HepG2 (cell line): ENCODE results near the gene ETFB. TPM values are rescaled to one million over a fixed set of nuclear protein-coding genes. Genes with fewer than 3 reads are reported as not detected.

Source experiments
- ATAC-seq: fragments of 200-7000 bp; cut with Tn5 transposase; 3 replicates; pipeline ENCODE4 v1.9.1; 2020; ENCODE audit warnings: mild to moderate bottlenecking, moderate library complexity
- BruUV-seq: library from RNA; stranded (reverse); fragments of 400-500 nt; replicated peaks from 2 replicates; lab custom pipeline; 2021; lab: Mats Ljungman, UMichigan
- CTCF ChIA-PET: fragments of 300-600 bp; formaldehyde crosslinking; extraction: SDS; loops from one replicate; lab custom pipeline; 2021; ENCODE audit warnings: low total read pairs, inconsistent platforms, low intra/inter-chr PET ratio; lab: Yijun Ruan, JAX
- POLR2A ChIA-PET: fragments of 350-600 bp; sonication (Branson Sonifier 250); formaldehyde crosslinking; loops from one replicate; lab custom pipeline; 2020; ENCODE audit warnings: antibody characterized with exemption, inconsistent platforms; lab: Yijun Ruan, JAX
- DNase-seq: peaks from one replicate; pipeline ENCODE4 v3.0.0-alpha.2; 2015; ENCODE audit warnings: low spot score
- FAIRE-seq: peaks from 3 replicates; lab custom pipeline; 2011; peaks lifted over from hg19 to GRCh38; lab: Jason Lieb, UNC
- H2AFZ ChIP-seq: one replicate; pipeline ENCODE4 v1.6.1; 2011; ENCODE audit warnings: low read length, inconsistent platforms
- H3K27ac ChIP-seq: fragments of 300-600 bp; 3 replicates; pipeline ENCODE4 v1.8.0; 2011; ENCODE audit warnings: mixed run types, mild to moderate bottlenecking, mixed read lengths, low read length, inconsistent platforms; ENCODE audit not compliant: insufficient read depth; ENCODE audit errors: extremely low read length
- H3K27me3 ChIP-seq, 2 experiments: fragments of 200-600 bp in 1 of 2; 2 replicates in 1 of 2; 3 replicates in 1 of 2; pipeline versions ENCODE4 v1.6.0 to v1.8.0; 2011; ENCODE audit warnings: low read length in 2 of 2, mild to moderate bottlenecking in 2 of 2, moderate library complexity in 2 of 2, inconsistent platforms in 1 of 2; ENCODE audit not compliant: insufficient read depth in 2 of 2, control insufficient read depth in 1 of 2
- H3K36me3 ChIP-seq, 2 experiments: fragments of 200-600 bp in 1 of 2; replicated peaks in 1 of 2; 2 replicates in 1 of 2; 3 replicates in 1 of 2; pipeline versions ENCODE4 v1.5.1 to v1.8.0; 2011; ENCODE audit warnings: low read length in 2 of 2, inconsistent platforms in 1 of 2; ENCODE audit not compliant: insufficient read depth in 2 of 2, control insufficient read depth in 1 of 2
- H3K4me1 ChIP-seq: 2 replicates; pipeline ENCODE4 v1.5.1; 2012; ENCODE audit warnings: low read length, inconsistent platforms; ENCODE audit not compliant: insufficient read depth
- H3K4me2 ChIP-seq: 2 replicates; pipeline ENCODE4 v1.6.0; 2011; ENCODE audit warnings: low read depth, low read length, inconsistent platforms
- H3K4me3 ChIP-seq, 3 experiments: fragments of 200-600 bp in 1 of 3; sonication (generic), shearing (Covaris generic) in 1 of 3; replicated peaks in 1 of 3; 2 replicates each; pipeline ENCODE4 v1.5.1; 2011 to 2016; ENCODE audit warnings: low read length in 3 of 3, inconsistent platforms in 2 of 3, low read depth in 2 of 3, mild to moderate bottlenecking in 2 of 3, control low read depth in 1 of 3, mixed read lengths in 1 of 3; ENCODE audit not compliant: insufficient read depth in 1 of 3
- H3K79me2 ChIP-seq: one replicate; pipeline ENCODE4 v1.6.1; 2011; ENCODE audit warnings: low read length, inconsistent platforms; ENCODE audit not compliant: insufficient read depth
- H3K9ac ChIP-seq: 2 replicates; pipeline ENCODE4 v1.6.0; 2011; ENCODE audit warnings: mild to moderate bottlenecking, low read depth, low read length, inconsistent platforms; ENCODE audit not compliant: insufficient read depth
- H3K9me3 ChIP-seq: 2 replicates; pipeline ENCODE4 v1.5.1; 2012; ENCODE audit warnings: mild to moderate bottlenecking, low read length
- H4K20me1 ChIP-seq: 2 replicates; pipeline ENCODE4 v1.6.0; 2011; ENCODE audit warnings: inconsistent platforms, mild to moderate bottlenecking, low read length, moderate library complexity; ENCODE audit not compliant: insufficient read depth
- BHLHE40 ChIP-seq: IDR thresholded peaks from 2 replicates; pipeline ENCODE4 v1.6.1; 2011; ENCODE audit warnings: low read length, improper control_type of control experiment
- FIP1L1 ChIP-seq: fragments of 200-400 bp; formaldehyde crosslinking; IDR thresholded peaks from 2 replicates; pipeline ENCODE4 v1.6.1; 2018; ENCODE audit warnings: low read depth, mild to moderate bottlenecking, low read length, moderate library complexity, borderline replicate concordance; ENCODE audit not compliant: insufficient read depth
- FOXJ3 ChIP-seq: sonication (generic); formaldehyde crosslinking; IDR thresholded peaks from 2 replicates; pipeline ENCODE4 v1.4.0; 2020; ENCODE audit warnings: missing genetic modification reagents, mild to moderate bottlenecking, borderline replicate concordance
- KAT7 ChIP-seq: IDR thresholded peaks from 2 replicates; pipeline ENCODE4 v1.6.1; 2018; ENCODE audit warnings: borderline replicate concordance, missing compliant biosample characterization
- KAT8 ChIP-seq: IDR thresholded peaks from 2 replicates; pipeline ENCODE4 v1.6.1; 2016; ENCODE audit warnings: missing genetic modification reagents, missing compliant biosample characterization
- MATR3 ChIP-seq: sonication (generic); formaldehyde crosslinking; IDR thresholded peaks from 2 replicates; pipeline ENCODE4 v1.4.0; 2020; ENCODE audit warnings: missing genetic modification reagents
- NCOA2 ChIP-seq: sonication (generic); formaldehyde crosslinking; IDR thresholded peaks from 2 replicates; pipeline ENCODE4 v1.8.0; 2022; ENCODE audit warnings: inconsistent platforms
- RARA ChIP-seq: IDR thresholded peaks from 2 replicates; pipeline ENCODE4 v1.6.1; 2016; ENCODE audit warnings: missing genetic modification reagents, missing compliant biosample characterization
- ZBTB38 ChIP-seq: sonication (generic); formaldehyde crosslinking; IDR thresholded peaks from 2 replicates; pipeline ENCODE4 v1.5.1; 2020; ENCODE audit warnings: mild to moderate bottlenecking, missing genetic modification reagents
- ZMYM3 ChIP-seq: sonication (generic); formaldehyde crosslinking; IDR thresholded peaks from 2 replicates; pipeline ENCODE4 v1.5.1; 2020; ENCODE audit warnings: mild to moderate bottlenecking, missing genetic modification reagents
- ZNF207 ChIP-seq: fragments of 450-650 bp; IDR thresholded peaks from 2 replicates; pipeline ENCODE4 v1.6.1; 2016; ENCODE audit warnings: antibody characterized with exemption, borderline replicate concordance
- ZNF567 ChIP-seq: sonication (generic); formaldehyde crosslinking; IDR thresholded peaks from 2 replicates; pipeline ENCODE4 v1.8.1; 2023; ENCODE audit warnings: mild to moderate bottlenecking, missing genetic modification reagents, borderline replicate concordance
- WGBS: methylation state at CpG from one replicate; pipeline ENCODE4 v1.1.6; 2017; ENCODE audit warnings: low lambda C conversion rate; 5-methylcytosine and 5-hydroxymethylcytosine counted together
- in situ Hi-C: cut with HindIII; loops from 2 replicates; pipeline ENCODE4 v1.10.0; 2017; ENCODE audit warnings: low pct_unique_long_range_greater_than_20kb; ENCODE audit not compliant: extremely low pct_ligation_motif_present
- intact Hi-C: fragments of 100-400 bp; cut with micrococcal nuclease; formaldehyde crosslinking; loops from one replicate; pipeline ENCODE4 v1.10.0; 2022; ENCODE audit not compliant: unreplicated experiment
- polyA plus RNA-seq, 8 experiments: library from polyadenylated mRNA; depleted of rRNA in 3 of 8; stranded (reverse) in 7 of 8; unstranded in 1 of 8; fragments of >200 nt; fragmentation: Illumina TruSeq in 4 of 8; extraction: Trizol in 4 of 8; gene quantifications; 2 replicates each; pipeline versions ENCODE4 v1.2.1 to v1.2.3, GENCODE V29; 2011 to 2016; ENCODE audit warnings: low read depth in 4 of 8, missing spikeins in 1 of 8, mixed read lengths in 1 of 8; ENCODE audit not compliant: insufficient read depth in 1 of 8
- total RNA-seq, 5 experiments: library from RNA; depleted of rRNA; stranded (reverse); fragments of >200 nt; fragmentation: Illumina TruSeq; extraction: Trizol; gene quantifications; 2 replicates each; pipeline ENCODE4 v1.2.3, GENCODE V29; 2016; ENCODE audit warnings: low read depth in 1 of 5
- TF ChIP-seq, protein P1 (sequence below): IDR thresholded peaks from 2 replicates; pipeline ENCODE4 v1.6.1; 2016; ENCODE audit warnings: control low read depth
- TF ChIP-seq, protein P2 (sequence below): sonication (generic); formaldehyde crosslinking; IDR thresholded peaks from 2 replicates; pipeline ENCODE4 v1.8.1; 2022; ENCODE audit warnings: low read depth, mild to moderate bottlenecking, missing genetic modification reagents

Gene ETFB
- total and polyA plus RNA-seq, 2 of the 13 experiments (the other 11 are each of a cell fraction or from before 2014, with no cell fraction given): 678 to 1,314 TPM

DNA sequence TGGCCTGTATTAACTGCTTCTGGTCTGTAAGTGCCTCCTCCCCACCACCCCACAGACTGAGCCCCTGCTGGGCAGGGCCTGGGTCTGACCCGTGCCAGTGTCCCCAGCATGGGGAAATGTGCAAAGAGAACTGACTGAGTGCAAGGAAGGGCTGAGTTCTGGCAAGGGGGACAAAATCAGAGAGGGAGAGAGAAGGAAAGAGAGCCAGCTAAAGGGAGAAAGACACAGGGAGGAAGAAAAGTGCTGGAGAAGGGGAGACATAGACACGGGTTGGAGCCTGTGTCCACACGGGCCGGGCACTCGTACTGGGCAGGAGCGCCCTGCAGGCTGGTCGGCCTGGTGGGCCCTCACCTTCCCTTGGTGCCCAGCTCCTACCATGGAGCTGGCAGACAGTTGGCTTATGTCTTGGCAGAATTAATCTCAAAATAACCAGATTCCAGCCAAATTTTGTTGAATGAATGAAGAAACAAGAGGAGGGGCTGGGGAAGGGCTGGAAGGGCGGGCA lies 5.0 kb upstream of the ETFB start:
- no peak overlapping the region for H2AFZ ChIP-seq
- ChIA-PET CTCF (no interaction called here), POLR2A (interaction anchor here (1.0 to 5.3 kb wide), 6 partner anchors 9 to 30 kb away, joined by 3 to 27 read pairs (median 9); partner anchors contain the start of gene VSIG10L)
- H3K4me3 ChIP-seq: no peak overlapping the region
- no TSS peak for BruUV-seq
- H3K36me3 ChIP-seq: no peaks in the 10 kb centered on the region
- H3K27me3 ChIP-seq: peaks cover 0 to 18% of the 10 kb centered on the region in 2 experiments; a peak in 1 of 5 replicates
- no peak for DNase-seq
- TF ChIP-seq ZBTB38 (CRISPR knock-in tag): no peak
- no peak for TF ChIP-seq MATR3
- TF ChIP-seq NCOA2 (CRISPR knock-in tag): no peak
- TF ChIP-seq BHLHE40: no peak
- TF ChIP-seq ZNF207: no peak
- no peak for TF ChIP-seq KAT8 (CRISPR knock-in tag)
- TF ChIP-seq FIP1L1: no peak
- TF ChIP-seq, protein P1, sequence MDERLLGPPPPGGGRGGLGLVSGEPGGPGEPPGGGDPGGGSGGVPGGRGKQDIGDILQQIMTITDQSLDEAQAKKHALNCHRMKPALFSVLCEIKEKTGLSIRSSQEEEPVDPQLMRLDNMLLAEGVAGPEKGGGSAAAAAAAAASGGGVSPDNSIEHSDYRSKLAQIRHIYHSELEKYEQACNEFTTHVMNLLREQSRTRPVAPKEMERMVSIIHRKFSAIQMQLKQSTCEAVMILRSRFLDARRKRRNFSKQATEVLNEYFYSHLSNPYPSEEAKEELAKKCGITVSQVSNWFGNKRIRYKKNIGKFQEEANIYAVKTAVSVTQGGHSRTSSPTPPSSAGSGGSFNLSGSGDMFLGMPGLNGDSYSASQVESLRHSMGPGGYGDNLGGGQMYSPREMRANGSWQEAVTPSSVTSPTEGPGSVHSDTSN (CRISPR knock-in tag): no peak
- TF ChIP-seq RARA (CRISPR knock-in tag): no peak
- no peak for TF ChIP-seq ZMYM3 (CRISPR knock-in tag)
- no peak for TF ChIP-seq ZNF567 (CRISPR knock-in tag)
- TF ChIP-seq, protein P2, sequence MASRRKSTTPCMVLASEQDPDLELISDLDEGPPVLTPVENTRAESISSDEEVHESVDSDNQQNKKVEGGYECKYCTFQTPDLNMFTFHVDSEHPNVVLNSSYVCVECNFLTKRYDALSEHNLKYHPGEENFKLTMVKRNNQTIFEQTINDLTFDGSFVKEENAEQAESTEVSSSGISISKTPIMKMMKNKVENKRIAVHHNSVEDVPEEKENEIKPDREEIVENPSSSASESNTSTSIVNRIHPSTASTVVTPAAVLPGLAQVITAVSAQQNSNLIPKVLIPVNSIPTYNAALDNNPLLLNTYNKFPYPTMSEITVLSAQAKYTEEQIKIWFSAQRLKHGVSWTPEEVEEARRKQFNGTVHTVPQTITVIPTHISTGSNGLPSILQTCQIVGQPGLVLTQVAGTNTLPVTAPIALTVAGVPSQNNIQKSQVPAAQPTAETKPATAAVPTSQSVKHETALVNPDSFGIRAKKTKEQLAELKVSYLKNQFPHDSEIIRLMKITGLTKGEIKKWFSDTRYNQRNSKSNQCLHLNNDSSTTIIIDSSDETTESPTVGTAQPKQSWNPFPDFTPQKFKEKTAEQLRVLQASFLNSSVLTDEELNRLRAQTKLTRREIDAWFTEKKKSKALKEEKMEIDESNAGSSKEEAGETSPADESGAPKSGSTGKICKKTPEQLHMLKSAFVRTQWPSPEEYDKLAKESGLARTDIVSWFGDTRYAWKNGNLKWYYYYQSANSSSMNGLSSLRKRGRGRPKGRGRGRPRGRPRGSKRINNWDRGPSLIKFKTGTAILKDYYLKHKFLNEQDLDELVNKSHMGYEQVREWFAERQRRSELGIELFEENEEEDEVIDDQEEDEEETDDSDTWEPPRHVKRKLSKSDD (CRISPR knock-in tag): no peak
- no peak for TF ChIP-seq FOXJ3
- no peak for TF ChIP-seq KAT7 (CRISPR knock-in tag)
- in situ Hi-C loops (no loop called here), intact Hi-C loops (no loop called here)
- H3K4me2 ChIP-seq: no peak overlapping the region
- WGBS: 60% methylated on average over 8 of the region's 8 CpGs
- no peak overlapping the region for H3K9ac ChIP-seq
- no peak overlapping the region for H3K27ac ChIP-seq
- ATAC-seq: no peak
- peaks cover 37% of the 10 kb centered on the region for H3K4me1 ChIP-seq
- H3K79me2 ChIP-seq: peaks cover 12% of the 10 kb centered on the region
- no peaks in the 10 kb centered on the region for H4K20me1 ChIP-seq
- H3K9me3 ChIP-seq: no peaks in the 10 kb centered on the region
- no peak for FAIRE-seq
